B cell (primary cell): Measurements from ENCODE around the gene FBXO7. TPM values are rescaled to one million over a fixed set of nuclear protein-coding genes. Genes with fewer than 3 reads are reported as not detected.

Experiments
- ATAC-seq: fragments of 200-7000 bp; cut with Tn5 transposase; one replicate; pipeline ENCODE4 v1.10.0; 2021; ENCODE audit warnings: low read depth, mild to moderate bottlenecking, moderate number of reproducible peaks, moderate library complexity
- CTCF ChIA-PET: fragments of 350-600 bp; sonication (Branson Sonifier 250); formaldehyde crosslinking; loops from one replicate; lab custom pipeline; 2021; ENCODE audit warnings: antibody characterized with exemption, inconsistent platforms; lab: Charles Lee
- POLR2A ChIA-PET: fragments of 350-600 bp; sonication (Branson Sonifier 250); formaldehyde crosslinking; loops from one replicate; lab custom pipeline; 2021; ENCODE audit warnings: antibody characterized with exemption; lab: Charles Lee
- DNase-seq: peaks from one replicate; pipeline ENCODE4 v3.0.0; 2013
- H2AFZ ChIP-seq: 2 replicates; pipeline ENCODE4 v1.6.1; 2012; ENCODE audit warnings: mild to moderate bottlenecking, low read depth, low read length; ENCODE audit not compliant: insufficient read depth, poor library complexity, severe bottlenecking
- H3K27ac ChIP-seq, 2 donors: 1 replicate in 1 of 2; 2 replicates in 1 of 2; pipeline ENCODE4 v1.5.1; 2012 to 2013; ENCODE audit warnings: low read length in 2 of 2, mild to moderate bottlenecking in 2 of 2, moderate library complexity in 1 of 2
- H3K27me3 ChIP-seq, 4 experiments: fragments of 200-600 bp in 1 of 4; sonication (generic) in 1 of 4; replicated peaks in 1 of 4; 1 replicate in 2 of 4; 2 replicates in 2 of 4; pipeline versions ENCODE4 v1.6.1 to v1.7.0; 2013 to 2016; ENCODE audit warnings: low read length in 3 of 4, mild to moderate bottlenecking in 2 of 4, mixed read lengths in 1 of 4, moderate library complexity in 1 of 4; ENCODE audit not compliant: insufficient read depth in 4 of 4, control insufficient read depth in 3 of 4; ENCODE audit errors: control extremely low read depth in 1 of 4
- H3K36me3 ChIP-seq, 2 experiments: replicated peaks in 1 of 2; 1 replicate in 1 of 2; 2 replicates in 1 of 2; pipeline versions ENCODE4 v1.6.1 to v1.7.1; 2013; ENCODE audit warnings: low read length in 1 of 2; ENCODE audit not compliant: insufficient read depth in 2 of 2, control insufficient read depth in 1 of 2; ENCODE audit errors: control extremely low read depth in 1 of 2, extremely low read depth in 1 of 2
- H3K4me1 ChIP-seq, 2 donors: fragments of 200-600 bp in 1 of 2; sonication (generic) in 1 of 2; 1 replicate in 1 of 2; 2 replicates in 1 of 2; pipeline versions ENCODE4 v1.5.1 to v1.6.1; 2013 to 2017; ENCODE audit warnings: low read length in 2 of 2; ENCODE audit not compliant: control insufficient read depth in 2 of 2, insufficient read depth in 2 of 2
- H3K4me2 ChIP-seq: replicated peaks from 2 replicates; pipeline ENCODE3; 2012; ENCODE audit warnings: mild to moderate bottlenecking, low read depth, low read length; ENCODE audit not compliant: poor library complexity, severe bottlenecking
- H3K4me3 ChIP-seq, 5 experiments: fragments of 200-600 bp in 1 of 5; sonication (generic) in 1 of 5; 1 replicate in 3 of 5; 2 replicates in 2 of 5; pipeline versions ENCODE4 v1.5.1 to v1.7.0; 2011 to 2016; ENCODE audit warnings: low read length in 4 of 5, mild to moderate bottlenecking in 4 of 5, low read depth in 2 of 5, control low read depth in 1 of 5, moderate library complexity in 1 of 5; ENCODE audit not compliant: insufficient read depth in 1 of 5; ENCODE audit errors: control extremely low read depth in 1 of 5, extremely low read depth in 1 of 5
- H3K79me2 ChIP-seq: fragments of 200-600 bp; sonication (generic); one replicate; pipeline ENCODE4 v1.6.0; 2016; ENCODE audit warnings: low read length; ENCODE audit not compliant: control insufficient read depth, insufficient read depth
- H3K9ac ChIP-seq: fragments of 200-600 bp; sonication (generic); 2 replicates; pipeline ENCODE4 v1.6.1; 2017; ENCODE audit warnings: mild to moderate bottlenecking, low read length, moderate library complexity
- H3K9me3 ChIP-seq, 3 donors: one replicate each; pipeline versions ENCODE4 v1.6.1 to v1.7.1; 2013; ENCODE audit warnings: low read length in 2 of 3; ENCODE audit not compliant: control insufficient read depth in 2 of 3, insufficient read depth in 1 of 3; ENCODE audit errors: control extremely low read depth in 1 of 3
- H4K20me1 ChIP-seq: 2 replicates; pipeline ENCODE4 v1.6.0; 2012; ENCODE audit warnings: mild to moderate bottlenecking, low read length; ENCODE audit not compliant: insufficient read depth, control insufficient read depth, poor library complexity, severe bottlenecking
- H3K27ac Mint-ChIP-seq: one replicate; pipeline ENCODE4 v1.8.0; 2021; ENCODE audit warnings: mixed read lengths
- H3K27me3 Mint-ChIP-seq: one replicate; pipeline ENCODE4 v1.8.0; 2021; ENCODE audit warnings: mixed read lengths
- H3K4me1 Mint-ChIP-seq: one replicate; pipeline ENCODE4 v1.8.0; 2021; ENCODE audit warnings: mixed read lengths
- H3K4me3 Mint-ChIP-seq: one replicate; pipeline ENCODE4 v1.8.0; 2021; ENCODE audit warnings: mixed read lengths
- H3K9me3 Mint-ChIP-seq: one replicate; pipeline ENCODE4 v1.8.0; 2022; ENCODE audit warnings: mixed read lengths; ENCODE audit not compliant: insufficient read depth
- EZH2 ChIP-seq: IDR thresholded peaks from 2 replicates; pipeline ENCODE4 v1.6.1; 2012; ENCODE audit warnings: borderline replicate concordance, low read depth, mild to moderate bottlenecking, moderate library complexity, low read length; ENCODE audit not compliant: insufficient read depth, poor library complexity, severe bottlenecking
- WGBS: methylation state at CpG from one replicate; pipeline ENCODE4 v1.1.5; 2013; ENCODE audit warnings: missing lambda C conversion rate; ENCODE audit not compliant: insufficient coverage; 5-methylcytosine and 5-hydroxymethylcytosine counted together
- intact Hi-C: fragments of 100-400 bp; cut with micrococcal nuclease; formaldehyde crosslinking; loops from one replicate; pipeline ENCODE4 v1.10.0; 2022
- polyA plus RNA-seq: library from polyadenylated mRNA; depleted of rRNA; stranded (reverse); fragments of >200 nt; gene quantifications from 2 replicates; pipeline ENCODE4 v1.2.3, GENCODE V29; 2012
- total RNA-seq, 2 donors: library from RNA; stranded (reverse); fragments of 120-200 nt in 1 of 2; gene quantifications; 1 replicate in 1 of 2; 2 replicates in 1 of 2; pipeline versions ENCODE4 v1.2.3 to v1.2.4, GENCODE V29; 2013 to 2022
- TF ChIP-seq, protein P1 (sequence below): fragments of 200-600 bp; IDR thresholded peaks from one replicate; pipeline ENCODE4 v1.8.0; 2022; ENCODE audit warnings: antibody characterized with exemption, mild to moderate bottlenecking

Gene FBXO7
- total and polyA plus RNA-seq, 2 donors (not counting 1 experiment from before 2014, with no cell fraction given), result 66.2 to 106 TPM

DNA sequence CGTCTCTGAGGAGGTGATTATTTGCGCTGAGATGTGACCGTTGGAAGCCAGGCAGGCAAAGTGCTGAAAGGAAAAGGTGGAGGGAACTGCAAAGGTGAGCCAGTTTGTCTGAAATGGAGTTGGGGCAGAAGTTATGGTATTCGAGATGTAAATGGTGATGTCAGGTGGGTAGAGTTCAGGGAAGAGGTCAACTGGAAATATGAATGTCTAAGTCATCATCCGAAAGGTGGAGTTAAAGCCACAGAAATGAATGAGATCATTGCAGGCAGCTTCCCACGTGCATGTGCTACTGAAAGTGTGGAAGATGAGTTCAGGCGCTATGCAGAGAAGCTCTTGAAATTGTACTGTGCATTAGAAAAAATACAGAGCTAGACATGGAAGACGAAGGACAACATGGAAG lies 8.1 kb upstream of the FBXO7 start:
- Histone ChIP-seq H3K79me2 (no peaks in the 10 kb centered on the region), H3K4me3 (no peak overlapping the region), H4K20me1 (no peaks in the 10 kb centered on the region), H3K27ac (no peak overlapping the region), H3K9me3 (no peaks in the 10 kb centered on the region), H3K36me3 (no peaks in the 10 kb centered on the region), H3K4me1 (no peaks in the 10 kb centered on the region), H3K9ac (no peak overlapping the region), H3K27me3 (peaks cover 0 to 8% (median 4%) of the 10 kb centered on the region in 4 experiments), H2AFZ (no peak overlapping the region), H3K4me2 (no peak overlapping the region)
- DNase-seq (no peak), ATAC-seq (no peak)
- Mint-ChIP-seq H3K27ac (no peak overlapping the region), H3K4me3 (no peak overlapping the region), H3K4me1 (no peaks in the 10 kb centered on the region), H3K9me3 (no peaks in the 10 kb centered on the region), H3K27me3 (peaks cover 27% of the 10 kb centered on the region)
- ChIA-PET CTCF (interaction anchor here (1.2 kb wide), 1 partner anchor 9 kb away, joined by 3 read pairs; no protein-coding TSS in a partner anchor), POLR2A (no interaction called here)
- TF ChIP-seq, protein P1, sequence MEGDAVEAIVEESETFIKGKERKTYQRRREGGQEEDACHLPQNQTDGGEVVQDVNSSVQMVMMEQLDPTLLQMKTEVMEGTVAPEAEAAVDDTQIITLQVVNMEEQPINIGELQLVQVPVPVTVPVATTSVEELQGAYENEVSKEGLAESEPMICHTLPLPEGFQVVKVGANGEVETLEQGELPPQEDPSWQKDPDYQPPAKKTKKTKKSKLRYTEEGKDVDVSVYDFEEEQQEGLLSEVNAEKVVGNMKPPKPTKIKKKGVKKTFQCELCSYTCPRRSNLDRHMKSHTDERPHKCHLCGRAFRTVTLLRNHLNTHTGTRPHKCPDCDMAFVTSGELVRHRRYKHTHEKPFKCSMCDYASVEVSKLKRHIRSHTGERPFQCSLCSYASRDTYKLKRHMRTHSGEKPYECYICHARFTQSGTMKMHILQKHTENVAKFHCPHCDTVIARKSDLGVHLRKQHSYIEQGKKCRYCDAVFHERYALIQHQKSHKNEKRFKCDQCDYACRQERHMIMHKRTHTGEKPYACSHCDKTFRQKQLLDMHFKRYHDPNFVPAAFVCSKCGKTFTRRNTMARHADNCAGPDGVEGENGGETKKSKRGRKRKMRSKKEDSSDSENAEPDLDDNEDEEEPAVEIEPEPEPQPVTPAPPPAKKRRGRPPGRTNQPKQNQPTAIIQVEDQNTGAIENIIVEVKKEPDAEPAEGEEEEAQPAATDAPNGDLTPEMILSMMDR, result no peak
- WGBS, result 88% methylated on average over 8 of the region's 8 CpGs
- intact Hi-C loops, result no loop called here

DNA sequence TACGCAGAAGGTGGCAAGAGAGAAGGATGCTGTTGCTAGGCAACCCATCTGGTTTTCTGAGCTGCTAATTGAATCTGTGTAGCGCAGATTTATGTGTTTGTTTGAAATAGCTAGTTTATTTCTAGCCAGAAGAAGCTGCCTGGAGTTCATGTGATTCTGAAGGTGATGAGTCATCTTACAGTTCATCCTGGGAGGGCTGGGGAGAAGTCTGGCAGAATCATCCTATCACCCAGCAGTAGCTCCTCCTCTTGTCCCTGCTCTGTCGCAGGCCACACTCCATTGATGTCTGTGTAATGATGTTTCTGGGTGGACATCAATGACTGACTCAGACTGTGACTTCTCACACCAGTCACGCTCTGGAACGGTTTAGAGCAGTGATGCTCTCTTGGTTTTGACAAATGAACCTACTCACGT lies 4.8 kb upstream of the FBXO7 start:
- Histone ChIP-seq H2AFZ (no peak overlapping the region), H3K4me3 (no peak overlapping the region), H3K9me3 (no peaks in the 10 kb centered on the region), H3K27me3 (no peaks in the 10 kb centered on the region), H3K79me2 (peaks cover 12% of the 10 kb centered on the region), H3K36me3 (no peaks in the 10 kb centered on the region), H4K20me1 (no peaks in the 10 kb centered on the region), H3K27ac (no peak overlapping the region), H3K4me2 (no peak overlapping the region), H3K9ac (no peak overlapping the region), H3K4me1 (peaks cover 8 to 11% of the 10 kb centered on the region in 2 donors)
- TF ChIP-seq EZH2, result no peak
- TF ChIP-seq, protein P1, result no peak
- no peaks in the 10 kb centered on the region for H3K9me3 Mint-ChIP-seq
- DNase-seq (no peak), ATAC-seq (no peak)
- no peak overlapping the region for H3K4me3 Mint-ChIP-seq
- WGBS, result 85% methylated on average over 2 of the region's 6 CpGs
- H3K27me3 Mint-ChIP-seq, result peaks cover 25% of the 10 kb centered on the region
- ChIA-PET POLR2A (no interaction called here), CTCF (interaction anchor here (0.9 to 1.4 kb wide), 2 partner anchors 365 to 492 kb away, joined by 3 to 5 read pairs; no protein-coding TSS in a partner anchor)
- H3K27ac Mint-ChIP-seq, result no peak overlapping the region
- intact Hi-C loops, result loop anchor here (5.0 to 10.0 kb wide), 4 partner anchors 805 to 1878 kb away; partner anchors contain the start of genes PES1, PISD and SFI1
- H3K4me1 Mint-ChIP-seq, result peaks cover 10% of the 10 kb centered on the region
